ENCODE data around the gene SIRT5. TPM values are rescaled to one million over a fixed set of nuclear protein-coding genes. Genes with fewer than 3 reads are reported as not detected.

Gene SIRT5
- total RNA-seq, 1 experiment from 2014 or later, result 14.3 TPM

- H4K20me1 ChIP-seq (ENCODE audit: control insufficient read depth, insufficient read depth, insufficient read length), result no peaks in the 10 kb centered on the region
- H2BK20ac ChIP-seq (ENCODE audit: low read depth, low read length, poor library complexity, severe bottlenecking), result no peak overlapping the region
- Mint-ChIP-seq H3K9me3 (no peaks in the 10 kb centered on the region), H3K4me1 (peaks cover 26 to 28% of the 10 kb centered on the region in 2 experiments), H3K27me3 (ENCODE audit: low read depth) (no peaks in the 10 kb centered on the region), H3K4me3 (no peak overlapping the region), H3K36me3 (ENCODE audit: insufficient read depth in 1 of 3, low read depth in 3 of 3) (no peaks in the 10 kb centered on the region), H3K27ac (no peak overlapping the region)
- no peak overlapping the region for H3K14ac ChIP-seq (ENCODE audit: insufficient read depth, low read length)
- no peaks in the 10 kb centered on the region for H3K27me3 ChIP-seq (ENCODE audit: insufficient read depth, low read length)
- no peak overlapping the region for H3K18ac ChIP-seq (ENCODE audit: insufficient read length, low read depth, low read length)
- H3K4ac ChIP-seq (ENCODE audit: low read depth, low read length), result no peak overlapping the region
- H2BK120ac ChIP-seq (ENCODE audit: low read depth, low read length, poor library complexity, severe bottlenecking), result no peak overlapping the region
- H3K23me2 ChIP-seq (ENCODE audit: insufficient read length, low read depth, low read length, poor library complexity, severe bottlenecking), result no peaks in the 10 kb centered on the region
- H3K23ac ChIP-seq (ENCODE audit: insufficient read length, low read depth, low read length), result no peak overlapping the region
- peaks cover 11% of the 10 kb centered on the region for H3K4me1 ChIP-seq (ENCODE audit: insufficient read depth, low read length)
- no peak overlapping the region for H2AFZ ChIP-seq (ENCODE audit: low read length)
- no peak overlapping the region for H4K91ac ChIP-seq (ENCODE audit: insufficient read length, low read depth, low read length)
- no peak overlapping the region for H4K5ac ChIP-seq (ENCODE audit: insufficient read length, low read depth, low read length)
- H2BK12ac ChIP-seq (ENCODE audit: insufficient read length, low read depth, low read length), result no peak overlapping the region
- H3K9ac ChIP-seq (ENCODE audit: extremely low read depth, insufficient read length, low read length), result no peak overlapping the region
- H3T11ph ChIP-seq (ENCODE audit: low read length), result no peak overlapping the region
- no peaks in the 10 kb centered on the region for H3K79me2 ChIP-seq (ENCODE audit: insufficient read depth, low read length)
- no peak overlapping the region for H2BK5ac ChIP-seq (ENCODE audit: insufficient read length, low read length)
- H2AK5ac ChIP-seq (ENCODE audit: insufficient read length, low read length), result no peak overlapping the region
- H2BK15ac ChIP-seq (ENCODE audit: low read depth, low read length), result no peak overlapping the region
- H3K27ac ChIP-seq (ENCODE audit: insufficient read length, low read depth, low read length), result no peak overlapping the region
- H3K56ac ChIP-seq (ENCODE audit: insufficient read length, low read depth, low read length), result no peak overlapping the region
- peak; percentile 38; the same call in 2 of the 3 replicates for TF ChIP-seq CTCF (conservative IDR thresholded peaks at IDR 0.05)
- no peak for DNase-seq
- no peak overlapping the region for H4K8ac ChIP-seq (replicated peaks; ENCODE audit: insufficient read length, low read depth, low read length)
- H3K9me3 ChIP-seq (ENCODE audit: control insufficient read depth, low read depth, low read length), result no peaks in the 10 kb centered on the region
- H3K4me2 ChIP-seq (ENCODE audit: insufficient read depth, insufficient read length, low read length), result no peak overlapping the region
- no CpG with 5 or more reads among the region's 2 CpGs for WGBS (ENCODE audit: extremely low coverage, insufficient read length, low lambda C conversion rate)
- H3K79me1 ChIP-seq (ENCODE audit: insufficient read depth, low read depth, low read length, poor library complexity, severe bottlenecking), result no peaks in the 10 kb centered on the region
Measured at GRCh38 chr6:13538084-13538483, 36.3 kb upstream of the SIRT5 start.
